Left lobe of liver (tissue), 2 donors: ENCODE results near the gene GPR101. TPM values are rescaled to one million over a fixed set of nuclear protein-coding genes. Genes with fewer than 3 reads are reported as not detected.
"Not testable (repeated sequence)": the region's sequence is repeated elsewhere in the genome, so short reads cannot be mapped to it uniquely, and the experiment has no call there.

ENCODE experiments used
- ATAC-seq: fragments of 200-7000 bp; cut with Tn5 transposase; one replicate; pipeline ENCODE4 v1.9.1; 2020; ENCODE audit warnings: mild to moderate bottlenecking, moderate library complexity
- DNase-seq: peaks from one replicate; pipeline ENCODE4 v3.0.0-alpha.2; 2020; ENCODE audit warnings: low spot score
- total RNA-seq: library from RNA; stranded (reverse); gene quantifications from one replicate; pipeline ENCODE4 v1.2.1, GENCODE V29; 2021
- donor health status: DM: no; HTN: no; CAD: no; lungs with moderate emphysema.
- donor health status: DM: no; HTN: yes; CAD: no.

Gene GPR101
- total RNA-seq, 1 donor from 2014 or later, result not detected

DNA sequence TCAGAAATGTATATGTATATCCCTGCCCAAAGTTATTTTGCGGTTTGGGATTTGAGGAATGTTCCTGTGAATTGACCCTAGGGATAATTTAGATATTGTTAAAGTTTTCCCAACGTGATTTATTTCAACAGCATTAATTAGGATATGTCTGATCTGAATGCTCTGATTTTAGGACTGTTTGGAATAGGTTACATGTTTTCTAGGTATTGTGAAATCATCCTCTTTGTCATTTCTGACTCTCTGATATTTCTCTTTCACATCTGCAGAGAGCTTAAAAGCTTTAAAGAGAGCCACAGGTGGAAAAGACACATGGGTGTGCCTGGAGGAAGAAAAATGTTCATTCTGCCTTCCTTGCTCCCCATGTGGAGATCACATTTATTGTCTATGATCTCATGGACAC is 5.1 kb downstream of the GPR101 start:
- DNase-seq, result no peak
- ATAC-seq, result no peak

- DNase-seq, result no peak
- no peak for ATAC-seq
These were observed 7.9 kb downstream of the GPR101 start for GRCh38 chrX:137025930-137026329.

DNA sequence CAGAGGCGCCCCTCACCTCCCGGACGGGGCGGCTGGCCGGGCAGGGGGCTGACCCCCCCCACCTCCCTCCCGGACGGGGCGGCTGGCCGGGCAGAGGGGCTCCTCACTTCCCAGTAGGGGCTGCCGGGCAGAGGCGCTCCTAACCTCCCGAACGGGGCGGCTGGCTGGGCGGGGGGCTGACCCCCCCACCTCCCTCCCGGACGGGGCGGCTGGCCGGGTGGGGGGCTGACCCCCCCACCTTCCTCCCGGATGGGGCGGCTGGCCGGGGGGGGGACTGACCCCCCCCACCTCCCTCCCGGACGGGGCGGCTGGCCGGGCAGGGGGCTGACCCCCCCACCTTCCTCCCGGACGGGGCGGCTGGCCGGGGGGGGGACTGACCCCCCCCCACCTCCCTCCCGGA is 33.6 kb downstream of the GPR101 start:
- not testable (repeated sequence) for DNase-seq, ATAC-seq

- ATAC-seq (no peak), DNase-seq (no peak)
These were observed 34.8 kb downstream of the GPR101 start for GRCh38 chrX:136999024-136999423.

Other genes with a start within 250 kb of the GPR101 start
- 30.8 TPM for gene RBMX, start 153.3 kb downstream of the GPR101 start, total RNA-seq